IMR-90 (cell line): ENCODE data around the gene AADAC. TPM values are rescaled to one million over a fixed set of nuclear protein-coding genes. Genes with fewer than 3 reads are reported as not detected.

Experiments used
- ATAC-seq: fragments of 200-7000 bp; cut with Tn5 transposase; 2 replicates; pipeline ENCODE4 v1.9.1; 2020; ENCODE audit warnings: low read depth, mild to moderate bottlenecking, moderate library complexity
- BruUV-seq: library from RNA; stranded (reverse); fragments of 400-500 nt; replicated peaks from 2 replicates; lab custom pipeline; 2021; lab: Mats Ljungman, UMichigan
- CTCF ChIA-PET: fragments of 300-600 bp; formaldehyde crosslinking; extraction: SDS; loops from one replicate; lab custom pipeline; 2021; ENCODE audit warnings: antibody characterized with exemption; lab: Yijun Ruan, JAX
- POLR2A ChIA-PET: fragments of 300-600 bp; sonication (Branson Sonifier 250); formaldehyde crosslinking; loops from one replicate; lab custom pipeline; 2022; ENCODE audit warnings: antibody characterized with exemption; ENCODE audit not compliant: unreplicated experiment; lab: Charles Lee
- DNase-seq: peaks from one replicate; pipeline ENCODE4 v3.0.0; 2013
- H2AFZ ChIP-seq: replicated peaks from 2 replicates; pipeline ENCODE3; 2013; ENCODE audit warnings: low read length, mild to moderate bottlenecking; ENCODE audit not compliant: poor library complexity
- H2AK5ac ChIP-seq: 2 replicates; pipeline ENCODE4 v1.6.1; 2013; ENCODE audit warnings: low read depth, low read length, inconsistent platforms
- H2AK9ac ChIP-seq: replicated peaks from 2 replicates; pipeline ENCODE3; 2013; ENCODE audit warnings: mild to moderate bottlenecking, low read depth, low read length, moderate library complexity; ENCODE audit not compliant: poor library complexity
- H2BK120ac ChIP-seq: 2 replicates; pipeline ENCODE4 v1.6.1; 2013; ENCODE audit warnings: low read depth, low read length, inconsistent platforms
- H2BK15ac ChIP-seq: 3 replicates; pipeline ENCODE4 v1.6.1; 2013; ENCODE audit warnings: low read depth, low read length, inconsistent platforms
- H2BK20ac ChIP-seq: 2 replicates; pipeline ENCODE4 v1.6.1; 2013; ENCODE audit warnings: low read depth, mild to moderate bottlenecking, inconsistent platforms, low read length, moderate library complexity
- H2BK5ac ChIP-seq: 2 replicates; pipeline ENCODE4 v1.6.1; 2013; ENCODE audit warnings: mild to moderate bottlenecking, low read depth, low read length, inconsistent platforms; ENCODE audit not compliant: poor library complexity, severe bottlenecking
- H3K14ac ChIP-seq: replicated peaks from 2 replicates; pipeline ENCODE4 v1.6.1; 2013; ENCODE audit warnings: low read depth, low read length, inconsistent platforms
- H3K18ac ChIP-seq: 2 replicates; pipeline ENCODE4 v1.6.1; 2013; ENCODE audit warnings: low read depth, low read length, control low read depth
- H3K23ac ChIP-seq: 2 replicates; pipeline ENCODE4 v1.6.1; 2013; ENCODE audit warnings: low read depth, low read length, inconsistent platforms
- H3K27ac ChIP-seq: 2 replicates; pipeline ENCODE4 v1.5.1; 2013; ENCODE audit warnings: mild to moderate bottlenecking, control low read depth, low read length; ENCODE audit not compliant: insufficient read depth
- H3K27me3 ChIP-seq: 2 replicates; pipeline ENCODE4 v1.6.1; 2013; ENCODE audit warnings: low read length; ENCODE audit not compliant: control insufficient read depth, insufficient read depth
- H3K36me3 ChIP-seq: 2 replicates; pipeline ENCODE4 v1.6.1; 2013; ENCODE audit warnings: low read length, mixed read lengths; ENCODE audit not compliant: control insufficient read depth, insufficient read depth
- H3K4ac ChIP-seq: 2 replicates; pipeline ENCODE4 v1.6.1; 2013; ENCODE audit warnings: low read depth, low read length, inconsistent platforms
- H3K4me1 ChIP-seq: 2 replicates; pipeline ENCODE4 v1.6.1; 2013; ENCODE audit warnings: low read length, mixed read lengths; ENCODE audit not compliant: control insufficient read depth, insufficient read depth
- H3K4me2 ChIP-seq: 2 replicates; pipeline ENCODE4 v1.6.1; 2013; ENCODE audit warnings: low read depth, mild to moderate bottlenecking, control low read depth, low read length, moderate library complexity
- H3K4me3 ChIP-seq: 2 replicates; pipeline ENCODE4 v1.5.1; 2013; ENCODE audit warnings: low read depth, mild to moderate bottlenecking, control low read depth, low read length, moderate library complexity; ENCODE audit not compliant: insufficient read depth
- H3K56ac ChIP-seq: 2 replicates; pipeline ENCODE4 v1.6.1; 2013; ENCODE audit warnings: low read length, inconsistent platforms; ENCODE audit not compliant: insufficient read depth; ENCODE audit errors: extremely low read depth
- H3K79me1 ChIP-seq, 2 experiments: 2 replicates each; pipeline ENCODE4 v1.6.1; 2013; ENCODE audit warnings: low read length in 2 of 2, inconsistent platforms in 1 of 2, low read depth in 1 of 2
- H3K9ac ChIP-seq: 2 replicates; pipeline ENCODE4 v1.6.1; 2013; ENCODE audit warnings: low read depth, low read length, control low read depth
- H3K9me1 ChIP-seq: 2 replicates; pipeline ENCODE4 v1.6.1; 2013; ENCODE audit warnings: low read length, inconsistent platforms; ENCODE audit not compliant: insufficient read depth
- H3K9me3 ChIP-seq: 2 replicates; pipeline ENCODE4 v1.6.1; 2013; ENCODE audit warnings: low read length; ENCODE audit not compliant: control insufficient read depth, insufficient read depth
- H4K20me1 ChIP-seq: 2 replicates; pipeline ENCODE4 v1.6.1; 2013; ENCODE audit warnings: low read length, inconsistent platforms; ENCODE audit not compliant: insufficient read depth
- H4K5ac ChIP-seq: 2 replicates; pipeline ENCODE4 v1.6.1; 2013; ENCODE audit warnings: mild to moderate bottlenecking, low read depth, low read length, control low read depth
- H4K8ac ChIP-seq, 2 experiments: 2 replicates each; pipeline ENCODE4 v1.6.1; 2013; ENCODE audit warnings: low read depth in 2 of 2, low read length in 2 of 2, control low read depth in 1 of 2, inconsistent platforms in 1 of 2
- H4K91ac ChIP-seq: 2 replicates; pipeline ENCODE4 v1.6.1; 2013; ENCODE audit warnings: low read depth, low read length, inconsistent platforms; ENCODE audit not compliant: insufficient read depth
- CEBPB ChIP-seq: IDR thresholded peaks from 2 replicates; pipeline ENCODE4 v1.6.1; 2012; ENCODE audit warnings: low read depth, low read length, improper control_type of control experiment
- MAFK ChIP-seq: IDR thresholded peaks from 2 replicates; pipeline ENCODE4 v1.6.1; 2012; ENCODE audit warnings: low read depth, low read length, improper control_type of control experiment
- MAZ ChIP-seq: IDR thresholded peaks from 2 replicates; pipeline ENCODE4 v1.6.1; 2012; ENCODE audit warnings: low read depth, mild to moderate bottlenecking, low read length, improper control_type of control experiment, moderate library complexity, borderline replicate concordance
- MXI1 ChIP-seq: IDR thresholded peaks from 2 replicates; pipeline ENCODE4 v1.6.1; 2012; ENCODE audit warnings: low read depth, mild to moderate bottlenecking, low read length, moderate library complexity, borderline replicate concordance
- NFE2L2 ChIP-seq: fragments of 150-350 bp; IDR thresholded peaks from 2 replicates; pipeline ENCODE4 v1.6.1; 2016; ENCODE audit warnings: low read depth, mild to moderate bottlenecking, low read length
- POLR2A ChIP-seq: IDR thresholded peaks from 2 replicates; pipeline ENCODE4 v1.6.1; 2012; ENCODE audit warnings: mild to moderate bottlenecking, low read depth, low read length
- RAD21 ChIP-seq: IDR thresholded peaks from 2 replicates; pipeline ENCODE4 v1.6.1; 2012; ENCODE audit warnings: low read length, improper control_type of control experiment
- RCOR1 ChIP-seq: IDR thresholded peaks from 2 replicates; pipeline ENCODE4 v1.6.1; 2012; ENCODE audit warnings: mild to moderate bottlenecking, low read length, improper control_type of control experiment; ENCODE audit not compliant: insufficient replicate concordance
- RFX5 ChIP-seq: IDR thresholded peaks from 2 replicates; pipeline ENCODE4 v1.8.0; 2012; ENCODE audit warnings: low read depth, mild to moderate bottlenecking, low read length, moderate library complexity
- WGBS, 2 experiments: methylation state at CpG; one replicate each; pipeline versions ENCODE4 v1.1.5 to v1.1.7; 2013; ENCODE audit warnings: missing lambda C conversion rate in 2 of 2; ENCODE audit not compliant: insufficient read length in 1 of 2; ENCODE audit errors: extremely low coverage in 2 of 2; 5-methylcytosine and 5-hydroxymethylcytosine counted together
- dilution Hi-C: fragments of 300-500 bp; cut with HindIII; formaldehyde crosslinking; loops from one replicate; pipeline ENCODE4 v1.14.3; 2018; ENCODE audit warnings: low sequenced_read_pairs; ENCODE audit not compliant: unreplicated experiment
- in situ Hi-C: fragments of 300-500 bp; cut with MboI; formaldehyde crosslinking; loops from 3 replicates; pipeline ENCODE4 v1.14.3; 2019; ENCODE audit warnings: low sequenced_read_pairs, inconsistent platforms, mixed read lengths
- intact Hi-C: fragments of 100-400 bp; cut with micrococcal nuclease; formaldehyde crosslinking; loops from 2 replicates; pipeline ENCODE4 v1.10.0; 2022
- polyA plus RNA-seq, 3 experiments: library from polyadenylated mRNA; depleted of rRNA; stranded (reverse); fragments of >200 nt; gene quantifications; 2 replicates each; pipeline ENCODE4 v1.2.3, GENCODE V29; 2012; ENCODE audit warnings: low replicate concordance in 1 of 3
- total RNA-seq: library from RNA; depleted of rRNA; stranded (reverse); fragments of >200 nt; gene quantifications from 2 replicates; pipeline ENCODE4 v1.2.3, GENCODE V29; 2012
- TF ChIP-seq, protein P1 (sequence below): fragments of 150-350 bp; IDR thresholded peaks from 2 replicates; pipeline ENCODE4 v1.6.1; 2016; ENCODE audit warnings: low read depth, mild to moderate bottlenecking, low read length, moderate library complexity, borderline replicate concordance
- TF ChIP-seq, protein P2 (sequence below): conservative IDR thresholded peaks from 2 replicates; pipeline ENCODE4 v1.5.1; 2012; ENCODE audit warnings: mild to moderate bottlenecking, low read depth, low read length, improper control_type of control experiment

The AADAC gene
- total and polyA plus RNA-seq, 2 of the 4 experiments (the other 2 are of a cell fraction): not detected

DNA sequence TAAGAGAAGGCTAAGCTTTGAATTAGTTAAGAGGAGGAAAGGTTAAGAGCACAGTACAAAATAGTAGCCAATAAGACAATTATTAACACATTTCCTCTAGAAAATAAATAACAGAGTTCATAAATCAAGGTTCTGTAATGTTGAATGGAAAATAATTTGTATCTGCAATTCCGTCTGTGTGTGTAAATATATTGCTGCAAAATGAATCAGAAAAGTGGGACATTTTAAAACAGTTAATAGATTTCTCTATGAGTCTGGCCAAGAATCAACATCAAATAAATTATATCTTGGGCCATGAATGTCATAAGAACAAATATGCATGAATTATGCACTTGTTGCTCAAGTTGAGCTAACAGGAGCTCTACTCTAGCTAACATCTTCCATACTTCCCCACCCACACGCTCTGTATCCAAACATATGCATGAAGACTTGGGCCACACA, 45.3 kb downstream of the AADAC start:
- Histone ChIP-seq H3K9ac (no peak overlapping the region), H3K56ac (no peak overlapping the region), H2AK9ac (no peak overlapping the region), H2BK20ac (no peak overlapping the region), H3K27ac (no peak overlapping the region), H2AK5ac (no peak overlapping the region), H3K27me3 (no peaks in the 10 kb centered on the region), H3K14ac (no peak overlapping the region), H3K4ac (no peak overlapping the region), H2BK5ac (no peak overlapping the region), H4K5ac (no peak overlapping the region), H2BK120ac (no peak overlapping the region), H2BK15ac (no peak overlapping the region), H3K23ac (no peak overlapping the region), H4K91ac (no peak overlapping the region), H4K8ac (no peak overlapping the region), H3K4me1 (peaks cover 4% of the 10 kb centered on the region; the same call in 1 of the 2 replicates), H3K4me3 (no peak overlapping the region), H3K4me2 (no peak overlapping the region), H3K18ac (no peak overlapping the region), H4K20me1 (no peaks in the 10 kb centered on the region), H3K79me1 (no peaks in the 10 kb centered on the region), H2AFZ (no peak overlapping the region), H3K9me1 (no peaks in the 10 kb centered on the region), H3K9me3 (no peaks in the 10 kb centered on the region), H3K36me3 (no peaks in the 10 kb centered on the region)
- dilution Hi-C loops (no loop called here), in situ Hi-C loops (no loop called here), intact Hi-C loops (no loop called here)
- POLR2A ChIA-PET: no interaction called here
- no peak for ATAC-seq
- BruUV-seq: no TSS peak
- TF ChIP-seq, protein P1, sequence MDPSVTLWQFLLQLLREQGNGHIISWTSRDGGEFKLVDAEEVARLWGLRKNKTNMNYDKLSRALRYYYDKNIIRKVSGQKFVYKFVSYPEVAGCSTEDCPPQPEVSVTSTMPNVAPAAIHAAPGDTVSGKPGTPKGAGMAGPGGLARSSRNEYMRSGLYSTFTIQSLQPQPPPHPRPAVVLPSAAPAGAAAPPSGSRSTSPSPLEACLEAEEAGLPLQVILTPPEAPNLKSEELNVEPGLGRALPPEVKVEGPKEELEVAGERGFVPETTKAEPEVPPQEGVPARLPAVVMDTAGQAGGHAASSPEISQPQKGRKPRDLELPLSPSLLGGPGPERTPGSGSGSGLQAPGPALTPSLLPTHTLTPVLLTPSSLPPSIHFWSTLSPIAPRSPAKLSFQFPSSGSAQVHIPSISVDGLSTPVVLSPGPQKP: no peak
- TF ChIP-seq MAFK (no peak), POLR2A (no peak), RFX5 (no peak), NFE2L2 (no peak), CEBPB (no peak), MXI1 (no peak), RAD21 (no peak), RCOR1 (no peak), MAZ (no peak)
- TF ChIP-seq, protein P2, sequence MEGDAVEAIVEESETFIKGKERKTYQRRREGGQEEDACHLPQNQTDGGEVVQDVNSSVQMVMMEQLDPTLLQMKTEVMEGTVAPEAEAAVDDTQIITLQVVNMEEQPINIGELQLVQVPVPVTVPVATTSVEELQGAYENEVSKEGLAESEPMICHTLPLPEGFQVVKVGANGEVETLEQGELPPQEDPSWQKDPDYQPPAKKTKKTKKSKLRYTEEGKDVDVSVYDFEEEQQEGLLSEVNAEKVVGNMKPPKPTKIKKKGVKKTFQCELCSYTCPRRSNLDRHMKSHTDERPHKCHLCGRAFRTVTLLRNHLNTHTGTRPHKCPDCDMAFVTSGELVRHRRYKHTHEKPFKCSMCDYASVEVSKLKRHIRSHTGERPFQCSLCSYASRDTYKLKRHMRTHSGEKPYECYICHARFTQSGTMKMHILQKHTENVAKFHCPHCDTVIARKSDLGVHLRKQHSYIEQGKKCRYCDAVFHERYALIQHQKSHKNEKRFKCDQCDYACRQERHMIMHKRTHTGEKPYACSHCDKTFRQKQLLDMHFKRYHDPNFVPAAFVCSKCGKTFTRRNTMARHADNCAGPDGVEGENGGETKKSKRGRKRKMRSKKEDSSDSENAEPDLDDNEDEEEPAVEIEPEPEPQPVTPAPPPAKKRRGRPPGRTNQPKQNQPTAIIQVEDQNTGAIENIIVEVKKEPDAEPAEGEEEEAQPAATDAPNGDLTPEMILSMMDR: no peak
- CTCF ChIA-PET: no interaction called here
- no peak for DNase-seq
- no CpG with 5 or more reads among the region's 2 CpGs for WGBS, 2 experiments
